GM12874 (cell line): Measurements from ENCODE around the gene WDR70.

ENCODE experiments used
- CTCF ChIP-seq: IDR thresholded peaks from 2 replicates; pipeline ENCODE4 v1.5.1; 2011; ENCODE audit warnings: low read depth, mild to moderate bottlenecking, control low read depth, low read length, moderate library complexity; ENCODE audit not compliant: insufficient read depth

The WDR70 gene

GRCh38 chr5:37755581-37755980 is 376.5 kb downstream of the WDR70 start:
- TF ChIP-seq CTCF: no peak

DNA sequence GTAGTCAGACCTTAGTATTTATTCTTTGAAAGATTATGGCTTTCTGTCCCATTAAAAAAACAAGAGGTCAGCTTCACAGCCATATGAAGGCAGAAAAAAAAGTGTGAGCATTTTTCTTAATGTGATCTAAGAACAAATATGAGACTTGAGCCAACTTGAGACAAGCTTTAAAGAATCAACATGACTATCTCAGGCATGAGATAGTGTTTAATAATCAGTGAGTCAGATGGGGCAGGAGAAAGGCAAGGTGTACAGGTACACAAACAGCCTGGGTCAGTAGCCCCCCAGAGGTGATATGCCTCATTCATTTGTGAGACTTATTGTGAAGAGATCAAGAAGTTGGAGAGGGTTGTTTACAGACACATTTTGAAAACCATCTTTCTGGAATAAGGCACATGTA is 377.1 kb downstream of the WDR70 start:
- no peak for TF ChIP-seq CTCF

- TF ChIP-seq CTCF: no peak
These were observed 379.0 kb downstream of the WDR70 start for GRCh38 chr5:37757980-37758582.

GRCh38 chr5:37767251-37767650 is 388.1 kb downstream of the WDR70 start:
- no peak for TF ChIP-seq CTCF

DNA sequence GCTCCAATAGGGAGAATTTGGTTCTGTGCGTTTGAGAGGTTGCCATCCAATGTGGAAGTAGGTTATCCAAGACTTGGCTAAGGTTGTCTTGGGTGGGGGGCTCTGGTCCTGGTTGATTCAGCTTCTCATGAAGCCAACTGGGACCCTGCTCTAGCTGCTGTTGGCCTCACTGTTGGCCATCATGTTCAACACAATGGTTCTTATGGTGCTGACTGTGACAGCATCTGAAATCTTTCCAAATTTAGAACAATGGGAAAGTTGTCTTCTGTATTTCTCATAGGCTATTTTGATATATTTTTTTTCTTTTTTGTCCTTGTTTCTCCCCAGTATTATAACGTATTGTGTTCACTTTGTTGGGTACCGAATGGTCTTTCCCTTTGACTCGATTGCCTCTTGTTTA is 388.8 kb downstream of the WDR70 start:
- no peak for TF ChIP-seq CTCF

DNA sequence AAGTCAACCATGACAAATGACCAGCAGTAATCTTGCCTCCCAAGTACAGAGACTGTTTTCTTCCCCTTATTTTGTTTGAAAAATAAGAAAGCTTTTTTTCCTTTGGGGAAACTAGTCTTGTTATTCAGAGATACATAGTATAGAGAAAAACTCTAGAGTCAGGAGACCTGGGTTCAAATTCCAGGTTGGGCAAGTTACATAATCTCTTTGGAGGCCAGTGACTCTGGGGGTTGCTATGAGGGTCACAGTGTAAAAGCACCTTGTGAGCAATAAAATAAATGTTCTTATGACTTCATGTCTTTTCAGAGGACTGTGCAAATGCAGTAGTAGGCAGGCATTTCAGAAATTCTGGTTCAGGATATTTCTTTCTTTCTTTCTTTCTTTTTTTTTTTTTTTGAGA is 389.3 kb downstream of the WDR70 start:
- TF ChIP-seq CTCF: no peak

DNA sequence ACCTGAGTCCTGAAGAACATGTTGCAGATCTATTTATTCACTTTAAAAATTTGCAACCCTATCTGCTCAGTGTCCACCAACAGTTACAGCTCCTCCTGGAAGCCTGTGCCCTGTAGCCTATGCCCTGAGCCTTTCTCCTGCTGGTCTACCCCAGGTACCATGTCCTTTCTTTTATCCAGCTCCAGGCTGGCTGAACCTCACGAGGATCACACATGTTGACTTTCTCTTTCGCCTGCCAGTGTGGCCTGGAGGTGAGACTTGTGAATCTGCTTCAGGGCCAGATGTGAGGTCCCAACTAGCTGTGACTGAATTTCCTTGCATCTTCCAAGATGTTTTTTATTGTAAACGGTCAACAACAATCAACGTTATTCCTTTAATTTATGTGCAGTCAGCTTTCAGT is 390.0 kb downstream of the WDR70 start:
- no peak for TF ChIP-seq CTCF

DNA sequence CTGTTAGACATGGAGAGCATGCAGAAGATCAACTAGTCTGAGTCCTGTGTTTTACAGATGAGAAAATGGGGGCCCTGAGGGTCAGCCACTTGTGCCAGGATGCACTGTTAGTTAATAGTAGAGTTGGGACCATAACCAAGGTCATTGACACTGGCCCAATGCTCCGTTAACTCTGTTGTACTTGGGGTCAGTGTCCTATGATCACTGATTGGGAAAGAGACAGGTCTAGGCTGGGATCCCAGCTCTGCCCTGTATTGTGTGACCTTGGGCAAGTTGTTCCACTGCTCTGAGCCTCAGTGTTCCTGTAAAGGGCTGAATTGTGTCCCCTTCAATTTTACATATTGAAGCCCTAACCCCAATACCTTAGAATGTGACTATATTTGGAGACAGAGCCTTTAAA is 390.7 kb downstream of the WDR70 start:
- no peak for TF ChIP-seq CTCF
